Mammary epithelial cell (primary cell): ENCODE measurements around the gene GNAI3.

ENCODE experiments used
- EZH2 ChIP-seq: IDR thresholded peaks from 2 replicates; pipeline ENCODE4 v1.6.1; 2012; ENCODE audit warnings: low read length, inconsistent platforms, borderline replicate concordance
- TF ChIP-seq, protein P1 (sequence below), 2 donors: IDR thresholded peaks in 1 of 2; conservative IDR thresholded peaks in 1 of 2; 2 replicates each; pipeline ENCODE4 v1.5.1; 2011 to 2012; ENCODE audit warnings: inconsistent platforms in 2 of 2, low read length in 2 of 2, mild to moderate bottlenecking in 2 of 2, control low read depth in 1 of 2, low read depth in 1 of 2; ENCODE audit not compliant: insufficient read depth in 1 of 2; ENCODE audit errors: extremely low read depth in 1 of 2

DNA sequence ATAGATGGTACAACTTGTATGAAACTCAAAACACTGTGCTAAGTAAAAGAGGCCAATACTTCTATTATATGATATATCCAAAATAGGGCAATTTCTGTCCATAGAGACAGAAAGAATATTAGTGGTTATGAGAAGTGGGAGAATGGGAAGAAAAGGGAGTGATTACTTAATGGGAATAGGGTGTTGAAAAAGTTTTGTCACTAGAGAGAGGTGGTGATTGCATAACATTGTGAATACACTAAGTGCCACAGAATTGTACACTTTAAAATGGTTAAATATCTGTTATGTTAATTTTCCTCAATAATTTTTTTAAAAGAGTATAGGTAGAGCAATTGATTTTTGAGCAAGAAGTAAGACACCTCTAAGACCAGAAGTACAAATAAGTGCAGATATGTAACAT is 41.3 kb downstream of the GNAI3 start:
- TF ChIP-seq, protein P1, sequence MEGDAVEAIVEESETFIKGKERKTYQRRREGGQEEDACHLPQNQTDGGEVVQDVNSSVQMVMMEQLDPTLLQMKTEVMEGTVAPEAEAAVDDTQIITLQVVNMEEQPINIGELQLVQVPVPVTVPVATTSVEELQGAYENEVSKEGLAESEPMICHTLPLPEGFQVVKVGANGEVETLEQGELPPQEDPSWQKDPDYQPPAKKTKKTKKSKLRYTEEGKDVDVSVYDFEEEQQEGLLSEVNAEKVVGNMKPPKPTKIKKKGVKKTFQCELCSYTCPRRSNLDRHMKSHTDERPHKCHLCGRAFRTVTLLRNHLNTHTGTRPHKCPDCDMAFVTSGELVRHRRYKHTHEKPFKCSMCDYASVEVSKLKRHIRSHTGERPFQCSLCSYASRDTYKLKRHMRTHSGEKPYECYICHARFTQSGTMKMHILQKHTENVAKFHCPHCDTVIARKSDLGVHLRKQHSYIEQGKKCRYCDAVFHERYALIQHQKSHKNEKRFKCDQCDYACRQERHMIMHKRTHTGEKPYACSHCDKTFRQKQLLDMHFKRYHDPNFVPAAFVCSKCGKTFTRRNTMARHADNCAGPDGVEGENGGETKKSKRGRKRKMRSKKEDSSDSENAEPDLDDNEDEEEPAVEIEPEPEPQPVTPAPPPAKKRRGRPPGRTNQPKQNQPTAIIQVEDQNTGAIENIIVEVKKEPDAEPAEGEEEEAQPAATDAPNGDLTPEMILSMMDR (conservative IDR thresholded peaks at IDR 0.05 in 1 of 2, IDR thresholded peaks at IDR 0.05 in 1 of 2; ENCODE audit: extremely low read depth in 1 of 2, insufficient read depth in 1 of 2, low read depth in 1 of 2, low read length in 2 of 2) = no peak
- no peak for TF ChIP-seq EZH2
